ENCODE measurements around the gene EGR4.

- no peak for TF ChIP-seq CTCF (conservative IDR thresholded peaks at IDR 0.05; ENCODE audit: low read depth, low read length)
- no peak for TF ChIP-seq FOS (IDR thresholded peaks at IDR 0.05; ENCODE audit: low read depth, low read length)
- TF ChIP-seq SMC3 (IDR thresholded peaks at IDR 0.05; ENCODE audit: low read depth, low read length) = no peak
- TF ChIP-seq POLR2A (IDR thresholded peaks at IDR 0.05; ENCODE audit: low read depth, low read length) = no peak
- no peak for TF ChIP-seq CEBPB (IDR thresholded peaks at IDR 0.05; ENCODE audit: low read depth, low read length)
Measured at GRCh38 chr2:73301636-73302035, 8.3 kb upstream of the EGR4 start.

Data from IMR-90 (cell line).